Astrocyte of the cerebellum (primary cell): ENCODE measurements around the gene MTTP.

Experiments
- DNase-seq: peaks from one replicate; pipeline ENCODE4 v3.0.0-alpha.2; 2011; ENCODE audit warnings: low read depth
- H3K4me3 ChIP-seq: 2 replicates; pipeline ENCODE4 v1.5.1; 2011; ENCODE audit warnings: mild to moderate bottlenecking, low read depth, low read length, moderate library complexity
- CTCF ChIP-seq: IDR thresholded peaks from 2 replicates; pipeline ENCODE4 v1.5.1; 2012; ENCODE audit warnings: low read length, low read depth, moderate library complexity, mild to moderate bottlenecking; ENCODE audit errors: missing control alignments
- in situ Hi-C: cut with HindIII; loops from 2 replicates; pipeline ENCODE4 v1.10.0; 2017; ENCODE audit warnings: low sequenced_read_pairs

Gene MTTP

GRCh38 chr4:99573735-99574368, 772 bp upstream of the MTTP start:
- H3K4me3 ChIP-seq = no peak overlapping the region
- no peak for DNase-seq
- in situ Hi-C loops = no loop called here
- no peak for TF ChIP-seq CTCF

GRCh38 chr4:99578714-99579113, 4.1 kb downstream of the MTTP start:
- no peak for DNase-seq
- TF ChIP-seq CTCF = no peak
- in situ Hi-C loops = no loop called here
- no peak overlapping the region for H3K4me3 ChIP-seq

GRCh38 chr4:99585516-99585915, 10.9 kb downstream of the MTTP start:
- no peak for TF ChIP-seq CTCF
- DNase-seq = no peak
- in situ Hi-C loops = no loop called here
- H3K4me3 ChIP-seq = no peak overlapping the region

GRCh38 chr4:99586322-99586721, 11.7 kb downstream of the MTTP start:
- DNase-seq = no peak
- H3K4me3 ChIP-seq = no peak overlapping the region
- TF ChIP-seq CTCF = no peak
- in situ Hi-C loops = no loop called here

- in situ Hi-C loops = no loop called here
- DNase-seq = no peak
- H3K4me3 ChIP-seq = no peak overlapping the region
- TF ChIP-seq CTCF = no peak
Observed at GRCh38 chr4:99586797-99587196, 12.2 kb downstream of the MTTP start.

- in situ Hi-C loops = no loop called here
- TF ChIP-seq CTCF = no peak
- DNase-seq = no peak
- no peak overlapping the region for H3K4me3 ChIP-seq
Observed at GRCh38 chr4:99587309-99587708, 12.7 kb downstream of the MTTP start.
